Activated CD4-positive, alpha-beta memory T cell treated with anti-CD3 and anti-CD28 coated beads, Interleukin-2, amount 10 ng/mL, durations not matched to agents 7 days and 5 days (primary cell): ENCODE measurements around the gene SMIM29. TPM values are rescaled to one million over a fixed set of nuclear protein-coding genes. Genes with fewer than 3 reads are reported as not detected.
"Not testable (repeated sequence)": the region's sequence is repeated elsewhere in the genome, so short reads cannot be mapped to it uniquely, and the experiment has no call there.

Experiments used
- CTCF ChIA-PET: fragments of 350-600 bp; sonication (Branson Sonifier 250); formaldehyde crosslinking; loops from one replicate; lab custom pipeline; 2021; ENCODE audit warnings: antibody characterized with exemption, inconsistent platforms; lab: Charles Lee
- POLR2A ChIA-PET: fragments of 350-600 bp; sonication (Branson Sonifier 250); formaldehyde crosslinking; loops from one replicate; lab custom pipeline; 2021; ENCODE audit warnings: antibody characterized with exemption; lab: Charles Lee
- DNase-seq: peaks from one replicate; pipeline ENCODE4 v3.0.0-alpha.2; 2020
- H3K27ac Mint-ChIP-seq: one replicate; pipeline ENCODE4 v1.8.0; 2021; ENCODE audit warnings: mild to moderate bottlenecking, mixed read lengths
- H3K27me3 Mint-ChIP-seq: one replicate; pipeline ENCODE4 v1.8.0; 2021; ENCODE audit warnings: mixed read lengths
- H3K36me3 Mint-ChIP-seq: one replicate; pipeline ENCODE4 v1.8.0; 2021; ENCODE audit warnings: low read depth, mixed read lengths
- H3K4me1 Mint-ChIP-seq: one replicate; pipeline ENCODE4 v1.8.0; 2021; ENCODE audit warnings: mixed read lengths
- H3K4me3 Mint-ChIP-seq: one replicate; pipeline ENCODE4 v1.8.0; 2021; ENCODE audit warnings: mild to moderate bottlenecking, mixed read lengths
- H3K9me3 Mint-ChIP-seq: one replicate; pipeline ENCODE4 v1.8.0; 2021; ENCODE audit warnings: mixed read lengths
- total RNA-seq, 2 experiments: library from RNA; stranded (reverse); gene quantifications; one replicate each; pipeline ENCODE4 v1.2.3, GENCODE V29; 2021

The SMIM29 gene
- total RNA-seq, 2 experiments from 2014 or later, result 38.3 to 38.4 TPM

DNA sequence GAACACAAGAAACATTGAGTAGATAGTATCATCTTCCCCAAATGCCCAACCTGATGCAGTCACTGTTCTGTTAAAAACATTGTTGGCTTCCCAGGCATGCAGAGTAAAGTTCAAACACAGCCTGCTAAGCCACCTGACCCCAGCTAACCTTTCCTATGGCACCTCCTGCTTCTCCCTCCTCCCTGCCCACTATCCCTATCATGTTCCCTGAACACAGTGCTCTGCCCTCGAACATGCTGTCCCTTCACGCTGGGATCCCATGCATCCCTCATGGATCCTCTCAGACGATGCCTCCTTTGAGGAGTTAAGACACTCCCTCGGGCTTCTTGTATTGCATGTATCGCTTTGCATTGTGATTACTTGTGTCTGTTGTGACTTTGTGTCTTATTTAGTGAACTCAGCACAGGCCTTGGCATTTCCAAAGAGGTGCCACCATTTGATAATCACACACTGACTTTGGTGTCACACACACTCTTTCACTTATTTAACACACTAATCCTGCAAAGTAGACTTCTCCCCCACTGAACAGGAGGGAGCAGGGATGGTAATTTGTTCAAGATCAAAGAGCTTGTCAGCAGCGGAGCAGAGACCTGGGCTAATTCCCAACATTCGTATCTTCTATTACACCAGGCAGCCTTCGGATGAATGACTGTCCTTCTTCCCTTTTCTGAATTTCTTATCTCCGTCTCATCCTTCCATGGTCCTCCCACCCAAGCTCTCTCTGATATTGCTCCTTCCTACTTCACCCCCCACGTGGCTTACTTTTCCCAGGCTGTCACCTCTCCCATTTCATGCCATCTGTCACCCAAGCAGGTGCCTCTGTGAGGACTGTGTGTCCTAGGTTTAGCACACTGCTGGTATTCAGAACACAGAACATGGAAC, 28.3 kb upstream of the SMIM29 start:
- Mint-ChIP-seq H3K9me3 (no peaks in the 10 kb centered on the region), H3K27ac (no peak overlapping the region)
- CTCF ChIA-PET, result no interaction called here

DNA sequence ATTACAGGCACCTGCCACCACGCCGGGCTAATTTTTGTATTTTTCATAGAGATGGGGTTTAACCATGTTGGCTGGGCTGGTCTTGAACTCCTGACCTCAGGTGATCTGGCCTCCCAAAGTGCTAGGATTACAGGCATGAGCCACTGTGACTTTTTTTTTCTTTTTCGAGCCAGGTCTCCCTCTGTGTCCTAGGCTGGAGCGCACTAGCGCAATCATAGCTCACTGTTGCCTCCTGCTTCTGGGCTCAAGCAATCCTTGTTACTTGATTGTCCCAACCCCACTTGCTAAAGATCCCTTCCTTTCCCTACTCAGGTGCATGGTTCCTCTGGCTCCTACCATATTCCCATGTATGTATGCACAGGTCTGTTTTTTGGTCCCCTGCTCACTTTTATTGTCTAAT, 27.4 kb upstream of the SMIM29 start:
- H3K4me3 Mint-ChIP-seq, result no peak overlapping the region
- CTCF ChIA-PET, result interaction anchor here (1.2 kb wide), 1 partner anchor 80 kb away, joined by 4 read pairs; no protein-coding TSS in a partner anchor

More for the DNA sequence above, 28.3 kb upstream of the SMIM29 start:
- Mint-ChIP-seq H3K4me3 (no peak overlapping the region), H3K4me1 (peaks cover 9% of the 10 kb centered on the region), H3K36me3 (peaks cover 4% of the 10 kb centered on the region), H3K27me3 (no peaks in the 10 kb centered on the region)
- POLR2A ChIA-PET, result interaction anchor here (0.5 to 1.2 kb wide), 3 partner anchors 27 to 49 kb away, joined by 3 read pairs; partner anchors contain the start of gene HMGA1
- DNase-seq, result no peak

DNA sequence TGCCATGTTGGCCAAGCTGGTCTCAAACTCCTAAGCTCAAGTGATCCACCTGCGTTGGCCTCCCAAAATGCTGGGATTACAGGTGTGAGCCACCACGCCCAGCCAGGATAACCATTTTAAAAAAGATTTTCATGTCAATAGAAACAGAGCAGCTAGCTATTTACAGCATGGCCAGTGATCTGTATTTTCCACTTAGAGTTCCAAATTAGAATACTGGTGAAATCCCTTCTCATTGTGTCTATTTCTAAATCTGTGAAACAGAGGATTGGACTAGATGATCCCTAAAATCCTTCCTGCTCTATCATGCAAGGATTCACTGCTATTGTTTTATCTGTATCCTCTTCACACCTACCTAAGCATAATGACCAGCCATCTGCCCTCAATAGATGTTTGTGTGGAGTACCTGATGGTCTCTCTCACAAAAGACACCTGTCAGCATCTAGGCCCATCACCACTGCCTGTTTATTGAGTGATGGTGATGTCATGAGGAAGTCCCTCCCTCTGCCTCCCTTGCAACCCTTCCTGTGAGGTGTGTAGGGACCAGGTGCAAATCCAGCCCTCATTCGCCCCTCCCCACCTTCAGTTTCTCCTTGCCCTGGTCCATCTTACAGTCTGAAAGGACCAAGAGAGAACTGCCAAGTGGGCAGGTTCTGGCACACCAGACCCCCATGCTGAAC, 26.5 kb upstream of the SMIM29 start:
- no peak for DNase-seq
- peaks cover 9% of the 10 kb centered on the region for H3K4me1 Mint-ChIP-seq
- H3K36me3 Mint-ChIP-seq, result peaks cover 4% of the 10 kb centered on the region
- H3K4me3 Mint-ChIP-seq, result no peak overlapping the region
- no peak overlapping the region for H3K27ac Mint-ChIP-seq
- ChIA-PET POLR2A (no interaction called here), CTCF (interaction anchor here (1.2 kb wide), 1 partner anchor 79 kb away, joined by 4 read pairs; no protein-coding TSS in a partner anchor)
- no peaks in the 10 kb centered on the region for H3K9me3 Mint-ChIP-seq
- H3K27me3 Mint-ChIP-seq, result no peaks in the 10 kb centered on the region

More for the DNA sequence above, 27.4 kb upstream of the SMIM29 start:
- no peak for DNase-seq
- no peak overlapping the region for H3K27ac Mint-ChIP-seq
- H3K9me3 Mint-ChIP-seq, result no peaks in the 10 kb centered on the region
- peaks cover 4% of the 10 kb centered on the region for H3K36me3 Mint-ChIP-seq
- POLR2A ChIA-PET, result interaction anchor here (1.0 to 1.2 kb wide), 2 partner anchors 26 to 39 kb away, joined by 3 read pairs; partner anchors contain the start of gene HMGA1
- no peaks in the 10 kb centered on the region for H3K27me3 Mint-ChIP-seq
- H3K4me1 Mint-ChIP-seq, result peaks cover 9% of the 10 kb centered on the region

DNA sequence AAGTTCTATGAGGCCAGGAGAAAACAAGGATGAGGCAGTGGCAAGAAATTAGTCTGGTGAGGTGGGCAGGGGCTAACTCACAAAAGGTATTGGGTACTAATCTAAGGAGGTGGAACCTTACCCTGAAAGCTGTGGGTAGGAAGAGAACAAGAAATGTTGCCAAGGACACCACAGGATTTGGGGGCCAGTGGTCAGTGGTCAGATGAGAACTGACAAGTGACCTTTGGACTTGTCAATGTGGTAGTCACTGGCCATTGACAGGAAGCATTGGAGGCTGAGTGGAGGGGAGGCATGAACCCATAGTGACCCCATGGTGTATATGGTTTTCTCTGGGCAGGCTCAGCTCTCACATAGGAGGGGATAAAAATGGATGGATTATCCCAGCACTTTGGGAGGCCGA, 25.3 kb upstream of the SMIM29 start:
- ChIA-PET POLR2A (no interaction called here), CTCF (no interaction called here)
- DNase-seq, result no peak
- no peaks in the 10 kb centered on the region for H3K9me3 Mint-ChIP-seq
- H3K36me3 Mint-ChIP-seq, result no peaks in the 10 kb centered on the region
- no peak overlapping the region for H3K27ac Mint-ChIP-seq
- no peak overlapping the region for H3K4me3 Mint-ChIP-seq
- H3K27me3 Mint-ChIP-seq, result no peaks in the 10 kb centered on the region
- H3K4me1 Mint-ChIP-seq, result peaks cover 9% of the 10 kb centered on the region

DNA sequence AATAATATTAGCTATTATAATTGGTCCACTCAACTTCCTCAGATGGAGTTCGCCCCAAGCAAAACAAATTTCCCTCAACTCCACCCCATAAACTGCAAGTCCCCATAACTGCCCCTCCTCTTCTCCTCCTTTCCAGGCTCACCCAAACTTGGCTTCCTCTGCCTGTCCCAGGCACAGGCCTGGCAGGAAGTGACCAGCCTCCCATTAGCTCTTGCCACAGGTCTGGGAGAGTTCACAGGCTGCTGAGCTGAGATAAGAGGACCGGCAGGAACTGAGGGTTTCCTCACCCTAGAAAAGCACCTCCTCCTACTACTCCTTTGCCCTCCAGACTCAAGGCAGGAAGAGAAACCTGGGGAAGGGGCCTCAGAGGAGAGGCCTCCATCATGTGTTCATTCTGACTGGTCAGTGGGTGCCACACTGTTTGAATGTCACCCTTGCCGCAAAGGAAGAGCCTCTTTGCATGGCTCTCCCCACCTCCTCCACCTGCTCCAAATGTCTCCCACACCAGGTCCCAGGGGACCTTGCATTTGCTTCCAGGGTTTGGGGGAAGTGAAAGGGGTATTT, 24.5 kb upstream of the SMIM29 start:
- H3K4me3 Mint-ChIP-seq, result no peak overlapping the region

GRCh38 chr6:34272013-34272926, 23.5 kb upstream of the SMIM29 start:
- POLR2A ChIA-PET, result no interaction called here
- CTCF ChIA-PET, result no interaction called here
- Mint-ChIP-seq H3K27ac (no peak overlapping the region), H3K36me3 (no peaks in the 10 kb centered on the region), H3K4me3 (no peak overlapping the region), H3K9me3 (no peaks in the 10 kb centered on the region), H3K27me3 (no peaks in the 10 kb centered on the region), H3K4me1 (peaks cover 7% of the 10 kb centered on the region)
- no peak for DNase-seq

More for the DNA sequence above, 24.5 kb upstream of the SMIM29 start:
- no peak overlapping the region for H3K27ac Mint-ChIP-seq
- ChIA-PET POLR2A (no interaction called here), CTCF (no interaction called here)
- H3K9me3 Mint-ChIP-seq, result no peaks in the 10 kb centered on the region
- no peak for DNase-seq
- peaks cover 7% of the 10 kb centered on the region for H3K4me1 Mint-ChIP-seq
- H3K27me3 Mint-ChIP-seq, result no peaks in the 10 kb centered on the region
- H3K36me3 Mint-ChIP-seq, result no peaks in the 10 kb centered on the region

DNA sequence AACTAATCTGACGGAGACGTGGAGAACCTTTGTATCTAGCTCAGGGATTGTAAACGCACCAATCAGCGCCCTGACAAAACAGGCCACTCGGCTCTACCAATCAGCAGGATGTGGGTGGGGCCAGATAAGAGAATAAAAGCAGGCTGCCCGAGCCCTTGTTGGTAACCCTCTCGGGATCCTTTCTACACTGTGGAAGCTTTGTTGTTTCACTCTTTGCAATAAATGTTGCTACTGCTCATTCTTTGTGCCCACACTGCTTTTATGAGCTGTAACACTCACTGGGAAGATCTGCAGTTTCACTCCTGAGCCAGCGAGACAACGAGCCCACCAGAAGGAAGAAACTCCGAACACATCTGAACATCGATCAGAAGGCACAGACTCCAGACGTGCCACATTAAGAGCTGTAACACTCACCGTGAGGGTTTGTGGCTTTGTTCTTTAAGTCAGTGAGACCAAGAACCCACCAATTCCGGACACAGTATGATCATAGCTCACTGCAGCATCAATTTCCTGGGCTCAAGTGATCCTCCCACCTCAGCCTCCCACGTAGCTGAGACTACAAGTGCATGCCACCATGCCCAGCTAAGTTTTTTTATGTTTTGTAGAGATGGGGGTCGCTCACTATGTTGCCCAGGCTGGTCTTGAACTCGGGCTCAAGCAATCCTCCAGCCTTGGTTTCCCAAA, 21.0 kb upstream of the SMIM29 start:
- H3K4me3 Mint-ChIP-seq, H3K9me3 Mint-ChIP-seq, CTCF ChIA-PET, H3K27me3 Mint-ChIP-seq, H3K36me3 Mint-ChIP-seq, POLR2A ChIA-PET, H3K4me1 Mint-ChIP-seq, DNase-seq, H3K27ac Mint-ChIP-seq: not testable (repeated sequence)

DNA sequence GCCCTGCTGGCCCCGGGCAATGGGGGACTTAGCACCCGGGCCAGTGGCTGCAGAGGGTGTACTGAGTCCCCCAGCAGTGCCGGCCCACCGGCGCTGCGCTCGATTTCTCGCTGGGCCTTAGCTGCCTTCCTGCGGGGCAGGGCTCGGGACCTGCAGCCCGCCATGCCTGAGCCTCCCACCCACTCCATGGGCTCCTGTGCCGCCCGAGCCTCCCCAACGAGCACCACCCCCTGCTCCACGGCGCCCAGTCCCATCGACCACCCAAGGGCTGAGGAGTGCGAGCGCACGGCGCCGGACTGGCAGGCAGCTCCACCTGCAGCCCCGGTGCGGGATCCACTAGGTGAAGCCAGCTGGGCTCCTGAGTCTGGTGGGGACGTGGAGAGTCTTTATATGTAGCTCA, 20.3 kb upstream of the SMIM29 start:
- not testable (repeated sequence) for H3K36me3 Mint-ChIP-seq

DNA sequence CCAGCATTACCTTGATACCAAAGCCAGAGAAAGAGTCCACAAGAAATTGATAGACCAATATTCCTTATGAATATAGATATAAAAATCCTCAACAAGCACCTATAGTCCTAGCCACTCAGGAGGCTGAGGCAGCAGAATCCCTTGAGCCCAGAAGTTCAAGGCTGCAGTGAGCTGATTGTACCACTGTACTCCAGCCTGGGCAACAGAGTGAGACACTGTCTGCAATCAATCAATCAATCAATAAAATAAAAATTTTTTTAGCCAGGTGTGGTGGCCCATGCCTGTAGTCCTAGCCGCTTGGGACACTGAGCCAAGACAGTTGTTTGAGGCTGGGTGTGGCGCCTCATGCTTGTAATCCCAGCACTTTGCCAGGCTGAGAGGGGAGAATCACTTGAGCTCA, 18.9 kb upstream of the SMIM29 start:
- no peaks in the 10 kb centered on the region for H3K27me3 Mint-ChIP-seq
- POLR2A ChIA-PET, result interaction anchor here (1.2 kb wide), 1 partner anchor 18 kb away, joined by 3 read pairs; no protein-coding TSS in a partner anchor

More for the DNA sequence above, 20.3 kb upstream of the SMIM29 start:
- H3K4me3 Mint-ChIP-seq, POLR2A ChIA-PET, H3K9me3 Mint-ChIP-seq, H3K27me3 Mint-ChIP-seq, H3K27ac Mint-ChIP-seq, H3K4me1 Mint-ChIP-seq, CTCF ChIA-PET, DNase-seq: not testable (repeated sequence)

GRCh38 chr6:34263484-34263883, 14.7 kb upstream of the SMIM29 start:
- H3K9me3 Mint-ChIP-seq, H3K27me3 Mint-ChIP-seq, H3K36me3 Mint-ChIP-seq, POLR2A ChIA-PET, H3K27ac Mint-ChIP-seq, H3K4me1 Mint-ChIP-seq, H3K4me3 Mint-ChIP-seq, DNase-seq, CTCF ChIA-PET: not testable (repeated sequence)

More for the DNA sequence above, 18.9 kb upstream of the SMIM29 start:
- CTCF ChIA-PET, result no interaction called here
- no peaks in the 10 kb centered on the region for H3K9me3 Mint-ChIP-seq
- no peak overlapping the region for H3K4me3 Mint-ChIP-seq
- no peak overlapping the region for H3K27ac Mint-ChIP-seq
- peaks cover 2% of the 10 kb centered on the region for H3K36me3 Mint-ChIP-seq
- H3K4me1 Mint-ChIP-seq, result peaks cover 4% of the 10 kb centered on the region
- DNase-seq, result no peak

DNA sequence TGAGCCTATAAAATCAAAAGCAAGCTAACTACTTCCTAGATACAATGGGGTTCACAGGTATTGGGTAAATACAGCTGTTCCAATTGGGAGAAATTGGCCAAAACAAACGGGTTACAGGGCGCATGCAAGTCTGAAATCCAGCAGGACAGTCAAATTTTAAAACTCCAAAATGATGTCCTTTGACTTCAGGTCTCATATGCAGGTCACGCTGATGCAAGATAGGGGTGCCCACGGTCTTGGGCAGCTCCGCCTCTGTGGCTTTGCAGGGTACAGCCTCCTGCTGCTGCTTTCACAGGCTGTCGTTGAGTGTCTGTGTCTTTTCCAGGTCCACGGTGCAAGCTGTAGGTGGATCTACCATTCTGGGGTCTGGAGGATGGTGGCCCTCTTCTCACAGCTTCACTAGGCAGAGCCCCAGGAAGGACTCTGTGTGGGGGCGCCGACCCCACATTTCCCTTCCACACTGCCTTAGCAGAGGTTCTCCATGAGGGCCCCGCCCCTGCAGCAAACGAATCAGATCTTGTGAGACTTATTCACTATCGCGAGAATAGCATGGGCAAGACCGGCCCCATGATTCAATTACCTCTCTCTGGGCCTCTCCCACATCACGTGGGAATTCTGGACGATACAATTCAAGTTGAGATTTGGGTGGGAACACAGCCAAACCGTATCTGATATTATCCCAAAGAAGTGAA, 11.9 kb upstream of the SMIM29 start:
- DNase-seq, result no peak
- H3K27ac Mint-ChIP-seq, result no peak overlapping the region
- ChIA-PET POLR2A (no interaction called here), CTCF (interaction anchor here (0.9 kb wide), 1 partner anchor 11 kb away, joined by 3 read pairs; no protein-coding TSS in a partner anchor)
- no peak overlapping the region for H3K4me3 Mint-ChIP-seq
- peaks cover 5% of the 10 kb centered on the region for H3K36me3 Mint-ChIP-seq
- H3K27me3 Mint-ChIP-seq, result no peaks in the 10 kb centered on the region
- no peaks in the 10 kb centered on the region for H3K9me3 Mint-ChIP-seq
- H3K4me1 Mint-ChIP-seq, result no peaks in the 10 kb centered on the region
